GM18858 (cell line): Measurements from ENCODE around the gene MC4R.

ENCODE experiments used
- ATAC-seq: cut with Tn5 transposase; IDR thresholded peaks from one replicate; pipeline ENCODE4 v1.9.1; 2021; ENCODE audit not compliant: unreplicated experiment

The MC4R gene

GRCh38 chr18:60329131-60329530 lies 43.4 kb downstream of the MC4R start:
- no peak for ATAC-seq

GRCh38 chr18:60327880-60328279 lies 44.7 kb downstream of the MC4R start:
- no peak for ATAC-seq

GRCh38 chr18:60322591-60322990 lies 50.0 kb downstream of the MC4R start:
- no peak for ATAC-seq
